Caki2 (cell line): Measurements from ENCODE around the gene DIP2B. TPM values are rescaled to one million over a fixed set of nuclear protein-coding genes. Genes with fewer than 3 reads are reported as not detected.
"Not testable (repeated sequence)": the region's sequence is repeated elsewhere in the genome, so short reads cannot be mapped to it uniquely, and the experiment has no call there.

ENCODE experiments used
- DNase-seq: peaks from one replicate; pipeline ENCODE4 v3.0.0-alpha.2; 2015; ENCODE audit warnings: low read depth
- in situ Hi-C: cut with HindIII; loops from 2 replicates; pipeline ENCODE4 v1.10.0; 2016; ENCODE audit warnings: low sequenced_read_pairs, low pct_unique_long_range_greater_than_20kb, mixed read lengths
- total RNA-seq: library from RNA; depleted of rRNA; stranded (reverse); fragments of >200 nt; shearing (Covaris generic); gene quantifications from 2 replicates; pipeline ENCODE4 v1.2.3, GENCODE V29; 2014; ENCODE audit warnings: low replicate concordance

Gene DIP2B
- total RNA-seq, 1 experiment from 2014 or later = 3.6 TPM

GRCh38 chr12:50518090-50518489 lies 13.3 kb downstream of the DIP2B start:
- in situ Hi-C loops = no loop called here
- DNase-seq = no peak

- in situ Hi-C loops = no loop called here
Measured at GRCh38 chr12:50519353-50519752, 14.6 kb downstream of the DIP2B start.

GRCh38 chr12:50520416-50521207 lies 15.8 kb downstream of the DIP2B start:
- in situ Hi-C loops = no loop called here
- no peak for DNase-seq

More at GRCh38 chr12:50519353-50519752, 14.6 kb downstream of the DIP2B start:
- DNase-seq = no peak

- in situ Hi-C loops, DNase-seq: not testable (repeated sequence)
Measured at GRCh38 chr12:50521781-50522180, 17.0 kb downstream of the DIP2B start.

- DNase-seq = no peak
- in situ Hi-C loops = no loop called here
Measured at GRCh38 chr12:50523772-50524171, 19.0 kb downstream of the DIP2B start.

GRCh38 chr12:50524621-50525020 lies 19.8 kb downstream of the DIP2B start:
- no peak for DNase-seq
- in situ Hi-C loops = no loop called here

- no peak for DNase-seq
Measured at GRCh38 chr12:50525422-50525821, 20.6 kb downstream of the DIP2B start.

GRCh38 chr12:50527359-50527726 lies 22.6 kb downstream of the DIP2B start:
- no peak for DNase-seq
- in situ Hi-C loops = no loop called here

More at GRCh38 chr12:50525422-50525821, 20.6 kb downstream of the DIP2B start:
- in situ Hi-C loops = no loop called here

- no peak for DNase-seq
- in situ Hi-C loops = no loop called here
Measured at GRCh38 chr12:50528800-50529199, 24.0 kb downstream of the DIP2B start.

GRCh38 chr12:50529345-50529744 lies 24.6 kb downstream of the DIP2B start:
- no peak for DNase-seq

GRCh38 chr12:50530532-50530931 lies 25.7 kb downstream of the DIP2B start:
- in situ Hi-C loops = no loop called here
- no peak for DNase-seq

More at GRCh38 chr12:50529345-50529744, 24.6 kb downstream of the DIP2B start:
- in situ Hi-C loops = no loop called here

GRCh38 chr12:50533203-50533584 lies 28.4 kb downstream of the DIP2B start:
- in situ Hi-C loops = no loop called here
- DNase-seq = no peak

GRCh38 chr12:50533971-50534370 lies 29.2 kb downstream of the DIP2B start:
- no peak for DNase-seq
- in situ Hi-C loops = no loop called here

GRCh38 chr12:50536831-50537537 lies 32.2 kb downstream of the DIP2B start:
- no peak for DNase-seq
- in situ Hi-C loops = no loop called here

GRCh38 chr12:50537538-50537919 lies 32.7 kb downstream of the DIP2B start:
- DNase-seq = peak; percentile 80
- in situ Hi-C loops = no loop called here

- no peak for DNase-seq
- in situ Hi-C loops = no loop called here
Measured at GRCh38 chr12:50538182-50538581, 33.4 kb downstream of the DIP2B start.

GRCh38 chr12:50541139-50541538 lies 36.4 kb downstream of the DIP2B start:
- DNase-seq = no peak
- in situ Hi-C loops = no loop called here

- in situ Hi-C loops = no loop called here
- DNase-seq = peak; percentile 71
Measured at GRCh38 chr12:50542448-50542847, 37.7 kb downstream of the DIP2B start.

- DNase-seq, in situ Hi-C loops: not testable (repeated sequence)
Measured at GRCh38 chr12:50543188-50543587, 38.4 kb downstream of the DIP2B start.

- DNase-seq = no peak
- in situ Hi-C loops = no loop called here
Measured at GRCh38 chr12:50545213-50545612, 40.4 kb downstream of the DIP2B start.
